ENCODE data around the gene PAXX.

The PAXX gene

GRCh38 chr9:137006116-137007003 lies 14.1 kb downstream of the PAXX start:
- DNase-seq, result no peak

GRCh38 chr9:137007108-137007815 lies 15.0 kb downstream of the PAXX start:
- no peak for DNase-seq

GRCh38 chr9:137007816-137008270 lies 15.6 kb downstream of the PAXX start:
- DNase-seq, result no peak

GRCh38 chr9:137008312-137008711 lies 16.1 kb downstream of the PAXX start:
- no peak for DNase-seq

- DNase-seq, result no peak
Measured at GRCh38 chr9:137009217-137009616, 17.0 kb downstream of the PAXX start.

- DNase-seq, result no peak
Measured at GRCh38 chr9:137009938-137010732, 17.9 kb downstream of the PAXX start.

GRCh38 chr9:137011156-137011555 lies 18.9 kb downstream of the PAXX start:
- no peak for DNase-seq

- no peak for DNase-seq
Measured at GRCh38 chr9:137011907-137012675, 19.9 kb downstream of the PAXX start.

GRCh38 chr9:137012694-137013570 lies 20.7 kb downstream of the PAXX start:
- no peak for DNase-seq

- no peak for DNase-seq
Measured at GRCh38 chr9:137013571-137013940, 21.3 kb downstream of the PAXX start.

- no peak for DNase-seq
Measured at GRCh38 chr9:137014166-137014565, 21.9 kb downstream of the PAXX start.

- DNase-seq, result no peak
Measured at GRCh38 chr9:137014776-137015539, 22.7 kb downstream of the PAXX start.

- DNase-seq, result no peak
Measured at GRCh38 chr9:137015540-137015930, 23.3 kb downstream of the PAXX start.

- no peak for DNase-seq
Measured at GRCh38 chr9:137015976-137016375, 23.8 kb downstream of the PAXX start.

GRCh38 chr9:137016436-137016835 lies 24.2 kb downstream of the PAXX start:
- no peak for DNase-seq

GRCh38 chr9:137017071-137017470 lies 24.8 kb downstream of the PAXX start:
- no peak for DNase-seq

GRCh38 chr9:137017791-137018497 lies 25.7 kb downstream of the PAXX start:
- no peak for DNase-seq

GRCh38 chr9:137018761-137019559 lies 26.7 kb downstream of the PAXX start:
- DNase-seq, result no peak

All from activated gamma-delta T cell treated with Interleukin-2 at 50 U/mL for 16 hours (primary cell).